Glomerular visceral epithelial cell (primary cell): ENCODE results near the gene MUC4.
"Not testable (repeated sequence)": the region's sequence is repeated elsewhere in the genome, so short reads cannot be mapped to it uniquely, and the experiment has no call there.

Source experiments
- DNase-seq: peaks from one replicate; pipeline ENCODE4 v3.0.0-alpha.2; 2016; ENCODE audit errors: extremely low spot score

The MUC4 gene

DNA sequence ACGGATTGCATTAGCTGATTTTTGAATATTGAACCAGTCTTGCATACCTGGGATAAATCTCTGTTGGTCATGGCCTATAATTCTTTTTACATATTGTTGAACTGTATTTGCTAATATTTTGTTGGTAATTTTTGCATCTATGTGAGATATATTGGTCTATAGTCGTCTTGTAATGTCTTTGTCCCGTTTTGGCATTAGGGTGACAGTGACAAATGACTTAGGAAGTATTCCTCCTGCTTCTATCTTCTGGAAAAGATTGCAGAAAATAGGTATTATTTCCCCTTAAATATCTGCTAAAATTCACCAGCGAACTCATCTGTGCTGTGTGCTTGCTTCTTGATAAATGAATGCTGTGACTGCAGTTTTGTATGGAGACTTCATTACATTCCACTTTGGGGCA, 67.3 kb downstream of the MUC4 start:
- no peak for DNase-seq

DNA sequence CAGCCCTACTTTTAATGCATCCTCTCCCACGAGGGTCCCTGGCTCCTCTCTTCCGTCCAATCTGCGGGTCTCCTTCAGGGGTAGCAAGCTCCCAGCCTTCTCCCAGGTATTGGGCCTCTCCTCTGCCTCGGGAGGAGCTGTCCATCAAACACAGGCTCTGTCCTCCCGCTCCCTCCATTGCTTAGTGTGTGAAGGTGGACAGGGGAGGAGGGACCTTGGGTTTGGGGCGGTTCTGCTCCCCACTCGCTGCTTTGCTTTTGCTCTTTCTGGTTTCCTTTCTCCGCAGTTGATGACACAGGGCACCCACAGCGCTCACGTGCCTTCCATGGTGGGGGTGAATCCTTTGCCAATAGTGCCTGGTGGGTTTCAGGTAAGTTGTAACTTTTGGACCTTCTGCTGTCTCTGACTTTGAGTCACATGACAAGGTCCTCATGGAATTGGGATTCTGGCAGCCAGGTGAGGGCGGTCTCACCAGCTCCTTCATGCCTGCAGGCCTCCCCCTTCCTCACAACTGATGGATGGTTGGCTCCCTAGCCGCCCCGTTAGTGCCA, 72.1 kb downstream of the MUC4 start:
- DNase-seq = no peak

DNA sequence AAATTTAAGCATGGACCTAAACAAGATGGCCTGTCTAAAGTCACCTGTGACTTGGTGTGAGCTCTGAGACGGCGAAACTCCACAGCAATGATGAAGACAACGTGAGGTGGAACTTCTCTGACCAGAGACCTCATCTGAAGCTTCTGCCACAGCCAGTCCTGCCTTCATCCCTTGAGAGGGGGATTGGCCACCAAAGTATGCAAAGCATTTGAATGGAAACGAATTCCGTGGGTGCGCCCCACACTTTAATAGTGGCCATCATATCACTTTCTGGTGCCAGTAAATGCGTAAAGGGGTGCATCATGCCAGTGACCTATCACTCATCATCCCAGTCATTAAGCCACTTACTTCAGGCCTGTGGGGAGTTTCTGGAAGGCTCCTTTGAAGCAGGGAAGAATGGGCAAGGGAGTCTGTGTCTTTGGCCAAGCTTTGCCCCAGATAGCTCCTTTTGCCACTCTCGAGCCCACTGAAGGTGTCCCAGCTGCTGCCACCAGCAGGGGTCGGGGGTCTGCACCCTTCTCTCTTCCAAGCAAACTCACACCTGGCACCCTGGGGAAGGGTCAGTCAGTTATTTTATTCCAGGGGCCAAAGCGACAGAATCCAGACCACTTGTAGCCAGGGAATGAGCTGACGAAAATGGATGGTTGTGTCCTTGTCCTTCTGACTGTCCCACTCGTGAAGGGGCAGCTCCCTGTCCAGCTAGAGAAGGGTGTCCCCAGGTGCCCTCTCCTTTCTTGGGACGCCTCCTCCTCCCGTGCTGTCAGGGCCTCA, 73.3 kb downstream of the MUC4 start:
- DNase-seq = no peak

DNA sequence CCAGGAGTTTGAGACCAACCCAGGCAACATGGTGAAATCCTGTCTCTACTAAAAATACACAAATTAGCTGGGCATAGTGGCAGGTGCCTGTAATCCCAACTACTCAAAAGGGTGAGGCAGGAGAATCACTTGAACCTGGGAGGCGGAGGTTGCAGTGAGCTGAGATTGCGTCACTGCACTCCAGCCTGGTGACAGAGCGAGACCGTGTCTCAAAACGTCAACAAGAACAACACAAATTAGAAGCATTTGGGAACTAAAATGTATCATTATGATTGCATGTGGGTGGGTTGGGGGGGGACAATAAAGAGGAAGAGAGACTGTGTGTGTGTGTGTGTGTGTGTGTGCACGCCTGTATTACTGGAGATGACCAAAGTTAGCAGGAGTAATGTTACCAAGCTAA, 73.9 kb downstream of the MUC4 start:
- not testable (repeated sequence) for DNase-seq

DNA sequence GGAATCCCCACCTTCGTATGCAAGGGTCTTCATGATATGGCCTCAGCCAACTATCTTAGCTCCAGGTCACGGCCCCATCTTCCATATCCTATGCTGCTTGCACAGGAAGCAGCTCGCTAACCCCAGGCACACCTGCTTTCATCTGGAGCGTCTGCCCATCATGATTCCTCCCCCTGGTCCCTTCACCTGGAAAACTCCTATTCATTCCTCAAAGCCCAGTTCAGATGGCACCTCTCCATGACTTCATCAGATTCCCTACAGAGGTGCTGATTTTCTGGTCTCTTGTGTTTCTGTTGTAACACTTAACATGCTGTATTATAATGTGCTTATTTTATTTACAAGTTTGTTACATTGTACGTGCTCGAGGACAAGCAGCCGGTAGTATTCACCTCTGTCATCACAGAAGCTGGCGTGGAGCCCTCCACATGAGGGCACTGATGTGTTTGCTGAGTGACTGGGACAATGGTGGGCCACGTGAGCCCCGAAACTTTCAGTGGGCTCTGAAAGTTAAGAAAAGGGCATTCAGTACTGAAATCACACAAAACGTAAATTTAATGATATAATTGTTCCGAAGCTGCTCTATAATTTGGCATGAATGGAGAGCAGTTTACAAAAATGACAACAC, 74.8 kb downstream of the MUC4 start:
- DNase-seq = no peak

DNA sequence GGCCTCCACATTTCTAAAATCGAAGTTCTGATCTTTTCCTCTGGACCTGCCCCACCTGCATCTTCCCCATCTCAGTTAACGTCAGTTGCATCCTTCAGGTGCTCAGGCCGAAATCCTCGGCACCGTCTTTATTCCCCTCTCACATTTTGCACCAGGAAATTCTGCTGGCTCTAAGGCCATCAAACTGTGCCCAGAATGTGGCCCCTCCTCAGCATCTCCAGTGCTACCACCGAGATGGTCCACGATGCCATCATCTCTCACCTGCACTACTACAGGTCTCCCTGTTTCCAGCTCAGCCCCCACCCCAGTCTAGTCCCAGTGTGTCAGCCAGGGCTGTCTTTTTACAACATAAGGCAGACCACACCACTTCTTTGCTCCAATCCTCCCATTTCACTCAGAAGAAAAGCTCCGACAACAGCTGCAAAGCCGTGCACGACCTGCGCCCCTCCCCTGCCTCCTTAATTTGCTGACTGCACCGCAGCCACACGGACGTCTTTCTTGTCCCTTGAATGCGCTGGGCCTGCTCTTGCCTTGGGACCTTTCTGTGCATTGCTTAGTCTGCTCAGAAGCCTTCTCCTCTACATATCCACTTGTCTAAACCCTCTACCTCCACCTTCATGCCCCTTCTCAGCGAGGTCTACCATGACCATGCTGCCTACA, 76.6 kb downstream of the MUC4 start:
- no peak for DNase-seq

DNA sequence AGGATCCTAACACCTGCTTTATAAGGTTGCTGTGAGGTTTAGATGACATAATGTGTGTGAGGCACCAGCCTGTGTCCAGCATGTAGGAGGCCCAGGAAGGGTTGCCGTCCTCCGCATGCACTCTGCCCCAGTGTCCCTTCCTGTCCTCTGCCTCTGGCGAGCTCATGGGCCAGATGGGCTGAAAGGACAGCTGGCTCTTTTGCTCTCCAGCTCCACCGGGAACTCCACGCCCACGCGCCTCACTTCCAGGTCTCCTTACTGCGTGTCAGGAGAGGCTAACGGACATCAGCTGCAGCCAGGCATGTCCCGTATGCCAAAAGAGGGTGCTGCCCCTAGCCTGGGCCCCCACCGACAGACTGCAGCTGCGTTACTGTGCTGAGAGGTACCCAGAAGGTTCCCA, 78.8 kb downstream of the MUC4 start:
- no peak for DNase-seq

DNA sequence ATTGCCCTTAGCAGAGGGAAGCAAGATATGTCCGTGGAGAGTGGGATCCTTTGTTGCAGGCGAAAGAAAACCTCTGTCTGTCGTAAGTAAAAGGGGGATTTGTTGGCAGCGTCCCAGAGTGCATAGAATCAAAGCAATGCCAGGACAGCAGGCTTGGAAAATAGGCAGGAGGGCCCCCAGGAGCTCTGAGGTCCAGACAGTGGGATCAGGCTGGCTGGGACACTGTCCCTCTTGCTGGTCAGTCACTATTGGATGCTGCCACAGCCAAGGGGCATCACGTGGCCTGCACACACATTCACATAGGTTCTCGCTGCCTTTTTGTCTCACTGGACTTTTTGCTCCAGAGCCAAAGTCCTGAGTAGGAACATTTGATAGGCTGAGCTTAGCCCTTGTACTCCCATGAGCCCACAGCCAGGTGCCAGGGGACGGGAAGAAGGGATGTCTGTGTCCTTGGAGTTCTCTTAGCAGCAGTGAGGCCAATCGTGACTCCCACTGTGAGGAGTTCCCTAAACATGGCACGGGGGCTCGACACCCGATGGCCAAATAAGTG, 80.3 kb downstream of the MUC4 start:
- no peak for DNase-seq

DNA sequence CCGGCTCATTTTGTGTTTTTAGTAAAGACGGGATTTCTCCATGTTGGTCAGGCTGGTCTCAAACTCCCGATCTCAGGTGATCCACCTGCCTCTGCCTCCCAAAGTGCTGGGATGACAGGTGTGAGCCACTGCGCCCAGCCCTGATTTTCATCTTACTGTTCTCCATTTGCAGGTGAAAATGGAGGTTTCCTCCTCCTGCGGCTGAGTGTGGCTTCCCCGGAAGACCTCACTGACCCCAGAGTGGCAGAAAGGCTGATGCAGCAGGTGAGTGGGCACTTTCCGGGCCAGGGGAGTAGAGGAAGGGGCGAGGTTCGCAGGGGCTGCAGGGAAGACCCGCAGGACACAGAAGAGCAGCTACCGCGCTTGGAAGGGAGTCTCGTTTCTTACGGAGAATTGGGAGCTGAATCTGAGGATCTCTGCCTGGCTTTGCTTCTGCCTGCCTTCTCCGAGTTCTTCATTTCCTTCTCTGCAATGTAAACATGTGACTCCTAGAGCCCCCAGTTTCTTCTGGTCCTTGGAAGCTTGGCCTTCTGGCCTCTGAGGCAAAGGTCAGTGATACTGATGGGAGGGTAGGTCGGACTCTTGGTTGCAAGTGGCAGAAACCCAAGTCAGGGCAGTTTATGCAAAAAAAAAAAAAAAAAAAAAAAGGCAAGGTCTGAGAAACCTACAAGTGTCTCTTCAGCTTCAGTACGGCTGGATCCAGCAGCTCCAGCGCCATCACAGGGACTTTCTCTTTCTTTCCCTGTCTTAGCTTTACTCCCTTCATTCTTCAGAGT, 82.1 kb downstream of the MUC4 start:
- DNase-seq = no peak

DNA sequence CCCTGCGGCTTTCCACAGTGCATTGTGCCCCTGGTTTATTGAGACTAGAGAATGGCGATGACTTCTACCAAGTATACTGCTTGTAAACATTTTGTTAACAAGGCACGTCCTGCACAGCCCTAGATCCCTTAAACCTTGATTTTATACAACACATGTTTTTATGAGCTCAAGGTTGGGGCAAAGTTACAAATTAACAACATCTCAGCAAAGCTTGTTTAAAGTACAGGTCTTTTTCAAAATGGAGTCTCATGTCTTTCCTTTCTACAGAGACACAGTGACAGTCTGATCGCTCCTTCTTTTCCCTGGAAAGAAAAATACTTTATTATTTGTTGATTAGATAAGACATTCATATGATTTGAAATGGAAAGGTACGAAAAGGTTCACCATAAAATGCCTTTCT, 82.9 kb downstream of the MUC4 start:
- DNase-seq = not testable (repeated sequence)

DNA sequence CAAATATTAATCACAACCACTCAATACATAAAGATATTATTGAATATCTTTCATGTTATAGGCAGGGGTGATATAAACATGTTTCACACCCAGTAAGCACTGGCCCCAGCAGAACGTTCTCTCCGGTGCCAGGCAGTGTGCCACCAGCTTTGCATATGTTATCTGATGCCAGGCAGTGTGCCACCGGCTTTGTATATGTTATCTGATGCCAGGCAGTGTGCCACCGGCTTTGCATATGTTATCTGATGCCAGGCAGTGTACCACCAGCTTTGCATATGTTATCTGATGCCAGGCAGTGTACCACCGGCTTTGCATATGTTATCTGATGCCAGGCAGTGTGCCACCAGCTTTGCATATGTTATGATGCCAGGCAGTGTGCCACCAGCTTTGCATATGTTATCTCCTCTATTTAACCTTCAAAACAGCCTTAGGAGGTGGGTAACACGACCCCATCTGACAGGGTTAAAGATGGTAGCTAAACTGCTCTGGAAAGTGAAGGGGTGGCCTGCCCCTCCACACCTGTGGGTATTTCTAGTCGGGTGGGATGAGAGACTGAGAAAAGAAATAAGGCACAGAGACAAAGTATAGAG, 84.0 kb downstream of the MUC4 start:
- no peak for DNase-seq

DNA sequence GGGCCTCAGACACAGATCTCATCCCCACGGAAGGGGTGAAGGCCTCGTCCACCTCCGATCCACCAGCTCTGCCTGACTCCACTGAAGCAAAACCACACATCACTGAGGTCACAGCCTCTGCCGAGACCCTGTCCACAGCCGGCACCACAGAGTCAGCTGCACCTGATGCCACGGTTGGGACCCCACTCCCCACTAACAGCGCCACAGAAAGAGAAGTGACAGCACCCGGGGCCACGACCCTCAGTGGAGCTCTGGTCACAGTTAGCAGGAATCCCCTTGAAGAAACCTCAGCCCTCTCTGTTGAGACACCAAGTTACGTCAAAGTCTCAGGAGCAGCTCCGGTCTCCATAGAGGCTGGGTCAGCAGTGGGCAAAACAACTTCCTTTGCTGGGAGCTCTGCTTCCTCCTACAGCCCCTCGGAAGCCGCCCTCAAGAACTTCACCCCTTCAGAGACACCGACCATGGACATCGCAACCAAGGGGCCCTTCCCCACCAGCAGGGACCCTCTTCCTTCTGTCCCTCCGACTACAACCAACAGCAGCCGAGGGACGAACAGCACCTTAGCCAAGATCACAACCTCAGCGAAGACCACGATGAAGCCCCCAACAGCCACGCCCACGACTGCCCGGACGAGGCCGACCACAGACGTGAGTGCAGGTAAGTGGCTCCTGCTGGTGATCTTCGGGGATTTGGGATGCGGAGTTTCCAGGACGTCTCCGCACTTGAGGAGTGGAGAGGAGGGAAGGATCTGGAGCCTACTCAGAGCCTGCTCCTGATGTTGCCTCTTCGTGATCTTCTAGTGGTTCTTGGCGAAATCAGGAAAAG, 85.6 kb downstream of the MUC4 start:
- not testable (repeated sequence) for DNase-seq

DNA sequence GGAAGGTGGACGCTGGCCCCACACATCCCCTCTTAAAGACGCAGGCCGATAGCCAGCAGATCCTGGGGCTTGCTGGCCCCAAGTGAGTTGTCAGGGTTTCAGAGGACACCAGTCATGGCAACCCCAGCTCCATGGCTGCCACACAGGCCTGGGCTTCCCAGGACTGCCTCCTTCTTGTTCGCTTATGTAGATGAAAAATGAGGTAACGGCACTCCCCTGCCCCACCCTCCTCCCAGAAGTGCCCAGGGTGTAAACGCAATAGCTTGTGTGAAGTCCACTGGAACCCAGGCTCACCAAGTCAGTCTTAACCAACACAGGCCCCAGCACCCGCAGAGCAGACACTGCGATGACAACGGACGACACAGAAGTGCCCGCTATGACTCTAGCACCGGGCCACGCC, 87.4 kb downstream of the MUC4 start:
- not testable (repeated sequence) for DNase-seq

DNA sequence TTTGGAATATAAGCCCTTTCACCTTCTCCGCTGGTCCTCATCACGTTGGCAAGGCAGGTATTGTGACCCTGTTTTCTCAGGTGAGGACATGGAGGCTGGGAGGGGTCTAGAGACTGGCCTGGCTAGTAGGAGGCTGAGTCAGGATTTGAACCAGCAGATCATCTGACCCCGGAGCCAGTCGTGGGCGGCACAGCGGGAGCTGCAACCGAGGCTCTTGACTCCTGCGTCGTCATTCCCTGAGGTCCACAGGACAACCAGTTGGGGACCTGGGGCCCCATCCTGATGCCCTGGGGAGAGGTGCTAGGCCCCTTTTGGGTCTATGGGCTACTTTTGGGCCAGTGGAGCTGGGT, 88.8 kb downstream of the MUC4 start:
- not testable (repeated sequence) for DNase-seq

DNA sequence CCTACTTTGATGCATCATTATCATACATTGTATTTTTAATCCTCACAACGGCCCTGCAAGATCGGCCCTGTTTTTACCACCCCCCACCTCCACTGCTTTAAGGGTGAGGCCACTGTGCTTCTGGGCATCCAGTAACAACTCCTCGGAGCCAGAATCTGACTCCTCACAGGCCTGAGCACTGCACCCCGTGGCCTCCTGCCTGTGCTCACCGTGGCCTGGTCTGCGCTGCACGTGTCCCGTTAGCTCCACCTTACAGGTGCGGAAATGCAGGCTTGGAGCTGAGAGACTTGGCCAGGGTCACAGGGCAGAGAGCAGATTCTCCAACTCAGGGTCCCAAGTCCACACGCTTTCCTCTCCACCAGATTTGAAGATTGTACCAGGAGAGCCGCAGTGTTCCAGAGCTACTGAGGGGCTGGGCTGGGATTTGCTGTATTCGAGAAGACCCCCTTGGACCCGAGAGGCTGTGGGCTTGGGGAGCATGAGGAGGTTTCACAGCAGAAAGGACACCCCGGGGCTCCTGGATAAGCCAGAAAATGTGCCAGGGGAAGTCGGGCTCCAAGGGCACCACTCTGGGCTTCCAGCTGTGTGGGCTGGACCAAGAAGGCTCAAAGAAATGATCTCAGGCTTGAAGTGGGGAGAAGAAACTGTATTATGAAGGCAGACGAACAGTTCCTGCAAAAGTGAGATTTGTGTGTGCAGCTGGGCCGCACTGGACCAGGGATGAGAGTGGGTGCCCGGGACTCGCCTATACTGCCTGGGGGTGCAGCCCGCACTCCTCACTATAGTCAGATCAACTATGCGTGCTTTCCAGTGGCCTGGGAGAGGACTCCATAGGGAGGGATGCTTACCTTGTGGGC, 89.4 kb downstream of the MUC4 start:
- not testable (repeated sequence) for DNase-seq

DNA sequence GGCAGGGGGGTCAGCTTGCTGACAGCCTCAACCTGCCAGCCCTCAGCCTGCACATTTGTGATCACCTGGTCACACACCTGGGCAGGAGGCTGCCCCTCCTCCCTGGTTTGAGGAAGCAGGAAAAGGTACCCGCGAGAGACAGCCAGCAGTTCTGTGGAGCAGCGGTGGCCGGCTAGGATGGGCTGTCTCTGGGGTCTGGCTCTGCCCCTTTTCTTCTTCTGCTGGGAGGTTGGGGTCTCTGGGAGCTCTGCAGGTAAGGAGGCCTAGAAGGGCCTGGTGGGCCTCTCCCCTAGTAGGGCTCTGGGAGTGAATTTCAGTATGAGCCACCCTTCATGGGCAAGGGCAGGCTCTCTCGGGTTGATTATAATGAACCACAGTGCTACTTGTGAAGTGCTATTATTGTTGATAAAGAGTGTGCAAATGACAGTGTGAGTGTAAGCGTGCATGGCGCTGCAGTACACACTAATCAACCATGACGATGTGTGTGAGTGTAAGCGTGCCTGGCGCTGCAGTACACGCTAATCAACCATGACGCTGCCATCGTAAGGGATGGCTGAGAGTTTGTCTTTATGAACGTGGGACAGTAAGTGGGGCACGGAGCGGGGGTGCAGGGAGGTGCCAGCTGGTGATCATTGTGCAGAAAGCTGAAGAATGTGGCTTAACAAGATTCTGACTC, 90.8 kb downstream of the MUC4 start, which contains the start of gene MUC20:
Gene MUC20 (plus strand): TSS at position 148 of the 676 bp plus-strand sequence. CDS start 30 bp downstream, at position 178.
- DNase-seq = not testable (repeated sequence)

DNA sequence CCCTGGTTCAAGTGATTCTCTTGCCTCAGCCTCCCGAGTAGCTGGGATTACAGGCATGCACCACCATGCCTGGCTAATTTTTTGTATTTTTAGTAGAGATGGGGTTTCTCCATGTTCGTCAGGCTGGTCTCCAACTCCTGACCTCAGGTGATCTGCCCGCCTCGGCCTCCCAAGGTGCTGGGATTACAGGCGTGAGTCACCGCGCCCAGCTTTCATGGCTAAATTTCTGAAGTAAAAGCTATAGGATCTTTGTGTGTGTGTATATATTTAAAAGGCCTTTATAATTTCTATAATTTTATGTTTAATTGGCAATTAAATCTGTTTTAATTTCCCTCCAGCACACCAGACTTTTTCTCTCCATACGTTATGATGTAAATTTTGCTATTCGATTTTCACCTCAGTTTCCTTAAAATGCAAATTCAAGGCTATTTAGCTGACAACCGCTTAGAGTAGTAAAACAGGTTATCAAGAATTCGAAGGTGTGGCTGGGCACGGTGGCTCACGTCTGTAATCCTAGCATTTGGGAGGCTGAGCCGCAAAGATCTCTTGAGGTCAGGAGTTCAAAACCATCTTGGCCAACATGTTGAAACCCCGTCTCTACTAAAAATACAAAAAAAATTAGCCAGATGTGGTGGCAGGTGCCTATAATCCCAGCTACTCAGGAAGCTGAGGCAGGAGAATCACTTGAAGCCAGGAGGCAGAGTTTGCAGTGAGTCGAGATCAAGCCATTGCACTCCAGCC, 92.0 kb downstream of the MUC4 start:
- DNase-seq = not testable (repeated sequence)

DNA sequence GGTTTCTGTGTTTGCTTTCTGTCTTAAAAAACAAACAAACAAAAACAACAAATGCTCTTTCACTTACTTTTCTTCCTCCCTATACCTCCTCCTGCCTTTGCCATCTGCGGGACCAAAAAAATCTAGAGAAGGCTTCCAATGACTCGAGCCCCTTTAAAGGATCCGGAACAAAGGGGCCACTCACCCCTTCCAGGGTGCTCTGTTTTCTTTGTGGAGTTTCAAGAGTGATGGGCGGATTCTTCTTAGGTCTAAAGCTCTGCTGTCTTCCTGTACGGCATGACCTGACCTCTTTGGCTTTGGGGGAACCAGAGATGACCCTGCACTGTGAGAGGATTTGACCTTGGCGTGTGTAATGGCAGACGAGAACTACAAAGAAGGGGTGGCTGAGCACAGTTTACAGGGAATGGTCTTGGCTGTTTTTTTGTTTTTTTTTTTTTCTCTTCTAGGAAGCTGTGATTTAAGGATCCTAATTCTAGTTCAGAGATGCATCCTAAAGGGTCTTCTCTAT, 93.2 kb downstream of the MUC4 start:
- DNase-seq = no peak
